HEK293 (cell line): Measurements from ENCODE around the gene PTH2.

Experiments
- CTCF ChIA-PET: fragments of 350-600 bp; formaldehyde crosslinking; extraction: SDS; loops from one replicate; lab custom pipeline; 2021; ENCODE audit warnings: antibody characterized with exemption; lab: Yijun Ruan, JAX
- POLR2A ChIA-PET: fragments of 300-600 bp; formaldehyde crosslinking; extraction: SDS; loops from one replicate; lab custom pipeline; 2020; ENCODE audit warnings: antibody characterized with exemption, inconsistent platforms; lab: Yijun Ruan, JAX
- H3K27ac ChIP-seq: fragments of 200-500 bp; sonication (Bioruptor generic); 2 replicates; pipeline ENCODE4 v1.5.1; 2014; ENCODE audit warnings: low read depth, low read length, control low read depth, inconsistent platforms; ENCODE audit errors: extremely low read depth
- H3K36me3 ChIP-seq, 2 experiments: fragments of 200-500 bp in 1 of 2; sonication (Bioruptor generic) in 1 of 2; 1 replicate in 1 of 2; 2 replicates in 1 of 2; pipeline ENCODE4 v1.5.1; 2014 to 2017; ENCODE audit warnings: inconsistent platforms in 2 of 2, low read length in 2 of 2; ENCODE audit not compliant: control insufficient read depth in 2 of 2, insufficient read depth in 1 of 2
- H3K4me1 ChIP-seq: fragments of 200-500 bp; sonication (Bioruptor generic); 2 replicates; pipeline ENCODE4 v1.5.1; 2014; ENCODE audit warnings: mild to moderate bottlenecking, low read length, inconsistent platforms; ENCODE audit not compliant: control insufficient read depth, insufficient read depth
- H3K4me3 ChIP-seq: 2 replicates; pipeline ENCODE4 v1.5.1; 2011; ENCODE audit warnings: low read depth, mild to moderate bottlenecking, control low read depth, low read length, moderate library complexity
- H3K9me3 ChIP-seq: fragments of 200-500 bp; sonication (Bioruptor generic); 2 replicates; pipeline ENCODE4 v1.5.1; 2014; ENCODE audit warnings: low read depth, low read length, inconsistent platforms; ENCODE audit not compliant: control insufficient read depth, insufficient read depth
- CTCF ChIP-seq: fragments of 450-650 bp; formaldehyde crosslinking; IDR thresholded peaks from 2 replicates; pipeline ENCODE4 v1.5.1; 2016; ENCODE audit warnings: missing biosample characterization, missing genetic modification characterization
- IKZF3 ChIP-seq: fragments of 450-650 bp; IDR thresholded peaks from 2 replicates; pipeline ENCODE4 v1.5.0; 2018; ENCODE audit warnings: missing biosample characterization, mild to moderate bottlenecking, missing genetic modification characterization, moderate library complexity
- KLF17 ChIP-seq: fragments of 450-650 bp; formaldehyde crosslinking; IDR thresholded peaks from 2 replicates; pipeline ENCODE4 v1.5.1; 2016; ENCODE audit warnings: missing biosample characterization, missing genetic modification characterization
- PBX3 ChIP-seq: sonication (generic); formaldehyde crosslinking; IDR thresholded peaks from 2 replicates; pipeline ENCODE4 v1.8.1; 2022; ENCODE audit warnings: mild to moderate bottlenecking, moderate library complexity, missing genetic modification reagents
- PRDM1 ChIP-seq: fragments of 450-650 bp; formaldehyde crosslinking; IDR thresholded peaks from 2 replicates; pipeline ENCODE4; 2016; ENCODE audit warnings: missing biosample characterization, missing genetic modification characterization
- RBAK ChIP-seq: fragments of 450-650 bp; formaldehyde crosslinking; IDR thresholded peaks from 2 replicates; pipeline ENCODE4 v1.5.1; 2016; ENCODE audit warnings: missing biosample characterization, missing genetic modification characterization
- SP2 ChIP-seq: fragments of 450-650 bp; formaldehyde crosslinking; IDR thresholded peaks from 2 replicates; pipeline ENCODE4 v1.5.1; 2016; ENCODE audit warnings: missing biosample characterization, missing genetic modification characterization
- ZBTB26 ChIP-seq: fragments of 450-650 bp; formaldehyde crosslinking; optimal IDR thresholded peaks from 2 replicates; pipeline ENCODE3; 2016; ENCODE audit warnings: missing biosample characterization, mild to moderate bottlenecking, missing genetic modification characterization
- ZNF174 ChIP-seq: fragments of 450-650 bp; formaldehyde crosslinking; IDR thresholded peaks from 2 replicates; pipeline ENCODE4 v1.5.0; 2017; ENCODE audit warnings: missing biosample characterization, mild to moderate bottlenecking, missing genetic modification characterization
- ZNF19 ChIP-seq: fragments of 450-650 bp; formaldehyde crosslinking; IDR thresholded peaks from 2 replicates; pipeline ENCODE4; 2016; ENCODE audit warnings: missing biosample characterization, missing genetic modification characterization, low read depth
- ZNF239 ChIP-seq: fragments of 450-650 bp; formaldehyde crosslinking; IDR thresholded peaks from 2 replicates; pipeline ENCODE4 v1.5.1; 2016; ENCODE audit warnings: missing biosample characterization, missing genetic modification characterization
- ZNF266 ChIP-seq: fragments of 450-650 bp; formaldehyde crosslinking; IDR thresholded peaks from 2 replicates; pipeline ENCODE4 v1.5.1; 2016; ENCODE audit warnings: missing biosample characterization, missing genetic modification characterization, low read depth
- ZNF280C ChIP-seq: fragments of 450-650 bp; formaldehyde crosslinking; IDR thresholded peaks from 2 replicates; pipeline ENCODE4 v1.5.1; 2016; ENCODE audit warnings: missing biosample characterization, missing genetic modification characterization
- ZNF366 ChIP-seq: fragments of 450-650 bp; formaldehyde crosslinking; conservative IDR thresholded peaks from 2 replicates; pipeline ENCODE4 v1.5.1; 2016; ENCODE audit warnings: missing biosample characterization, missing genetic modification characterization
- ZNF544 ChIP-seq: fragments of 450-650 bp; formaldehyde crosslinking; IDR thresholded peaks from 2 replicates; pipeline ENCODE4 v1.5.0; 2017; ENCODE audit warnings: missing biosample characterization, missing genetic modification characterization
- ZNF558 ChIP-seq: fragments of 450-650 bp; formaldehyde crosslinking; IDR thresholded peaks from 2 replicates; pipeline ENCODE4 v1.5.1; 2016; ENCODE audit warnings: missing biosample characterization, missing genetic modification characterization
- ZNF639 ChIP-seq: fragments of 450-650 bp; formaldehyde crosslinking; IDR thresholded peaks from 2 replicates; pipeline ENCODE4 v1.5.1; 2016; ENCODE audit warnings: missing biosample characterization, missing genetic modification characterization
- ZNF664 ChIP-seq: fragments of 450-650 bp; formaldehyde crosslinking; IDR thresholded peaks from 2 replicates; pipeline ENCODE4 v1.5.1; 2016; ENCODE audit warnings: missing biosample characterization, missing genetic modification characterization
- ZNF701 ChIP-seq: fragments of 450-650 bp; formaldehyde crosslinking; IDR thresholded peaks from 2 replicates; pipeline ENCODE4 v1.5.1; 2016; ENCODE audit warnings: missing biosample characterization, missing genetic modification characterization
- ZNF791 ChIP-seq: fragments of 450-650 bp; formaldehyde crosslinking; IDR thresholded peaks from 2 replicates; pipeline ENCODE4 v1.5.1; 2016; ENCODE audit warnings: missing biosample characterization, missing genetic modification characterization

PTH2 gene

GRCh38 chr19:49382639-49383038, 40.6 kb downstream of the PTH2 start:
- H3K36me3 ChIP-seq = no peaks in the 10 kb centered on the region
- no peak overlapping the region for H3K4me3 ChIP-seq
- TF ChIP-seq ZNF558 (peak; percentile 97), ZNF366 (tag by site-specific recombination) (no peak)
- ChIA-PET POLR2A (no interaction called here), CTCF (interaction anchor here (0.6 to 1.9 kb wide), 5 partner anchors 9 to 188 kb away, joined by 3 to 4 read pairs (median 3); no protein-coding TSS in a partner anchor)
- H3K27ac ChIP-seq = no peak overlapping the region
- H3K4me1 ChIP-seq = no peaks in the 10 kb centered on the region
- no peaks in the 10 kb centered on the region for H3K9me3 ChIP-seq

GRCh38 chr19:49380391-49380790, 42.9 kb downstream of the PTH2 start:
- CTCF ChIA-PET = interaction anchor here (0.6 to 4.1 kb wide), 4 partner anchors 11 to 167 kb away, joined by 3 to 31 read pairs (median 5); no protein-coding TSS in a partner anchor
- no peak overlapping the region for H3K27ac ChIP-seq
- TF ChIP-seq PBX3 (CRISPR knock-in tag) = no peak
- no peak for TF ChIP-seq ZNF266 (tag by site-specific recombination)
- TF ChIP-seq ZNF639 (tag by site-specific recombination) = no peak
- no peak for TF ChIP-seq ZNF239 (tag by site-specific recombination)
- no peak for TF ChIP-seq ZNF174 (tag by site-specific recombination)
- no peaks in the 10 kb centered on the region for H3K4me1 ChIP-seq
- POLR2A ChIA-PET = interaction anchor here (0.6 kb wide), 1 partner anchor 731 kb away, joined by 3 read pairs; no protein-coding TSS in a partner anchor
- H3K36me3 ChIP-seq = no peaks in the 10 kb centered on the region
- H3K4me3 ChIP-seq = no peak overlapping the region
- no peaks in the 10 kb centered on the region for H3K9me3 ChIP-seq

- H3K9me3 ChIP-seq = no peaks in the 10 kb centered on the region
- no peaks in the 10 kb centered on the region for H3K36me3 ChIP-seq
- H3K27ac ChIP-seq = no peak overlapping the region
- H3K4me3 ChIP-seq = no peak overlapping the region
- no peaks in the 10 kb centered on the region for H3K4me1 ChIP-seq
- POLR2A ChIA-PET = interaction anchor here (0.9 kb wide), 1 partner anchor 109 kb away, joined by 3 read pairs; the partner anchor contains the start of gene RPL13A
- no peak for TF ChIP-seq KLF17 (tag by site-specific recombination)
- TF ChIP-seq ZNF280C = no peak
- no peak for TF ChIP-seq ZBTB26
- no peak for TF ChIP-seq ZNF19 (tag by site-specific recombination)
- no peak for TF ChIP-seq ZNF664 (tag by site-specific recombination)
- TF ChIP-seq CTCF (tag by site-specific recombination) = no peak
- no peak for TF ChIP-seq IKZF3 (tag by site-specific recombination)
- TF ChIP-seq RBAK (tag by site-specific recombination) = no peak
- TF ChIP-seq ZNF701 (tag by site-specific recombination) = no peak
- no peak for TF ChIP-seq PRDM1 (tag by site-specific recombination)
- TF ChIP-seq ZNF366 (tag by site-specific recombination) = no peak
- TF ChIP-seq ZNF791 (tag by site-specific recombination) = no peak
- no peak for TF ChIP-seq SP2 (tag by site-specific recombination)
- no peak for TF ChIP-seq ZNF544 (tag by site-specific recombination)
- CTCF ChIA-PET = interaction anchor here (4.1 kb wide), 1 partner anchor 13 kb away, joined by 31 read pairs; no protein-coding TSS in a partner anchor
These were observed 44.7 kb downstream of the PTH2 start for GRCh38 chr19:49378512-49378911.
